Peyer's patch (tissue), 4 donors: ENCODE measurements around the gene ACTG2. TPM values are rescaled to one million over a fixed set of nuclear protein-coding genes. Genes with fewer than 3 reads are reported as not detected.
A peak's percentile ranks its signal among the peaks of the same experiment; 100 is the strongest.

ENCODE experiments used
- DNase-seq, 3 donors: peaks; one replicate each; pipeline ENCODE4 v3.0.0-alpha.2; 2017 to 2019
- H3K27ac ChIP-seq, 4 donors: fragments of 200-600 bp; sonication (generic); one replicate each; pipeline ENCODE4 v1.5.1; 2016 to 2019
- H3K27me3 ChIP-seq, 2 donors: fragments of 200-600 bp; sonication (generic); one replicate each; pipeline ENCODE4 v1.5.1; 2019
- H3K36me3 ChIP-seq, 3 donors: fragments of 200-600 bp; sonication (generic); one replicate each; pipeline ENCODE4 v1.5.1; 2016 to 2019
- H3K4me1 ChIP-seq, 4 donors: fragments of 200-600 bp; sonication (generic); one replicate each; pipeline ENCODE4 v1.5.1; 2016 to 2019
- H3K4me3 ChIP-seq, 4 donors: fragments of 200-600 bp; sonication (generic); 1 replicate in 3 of 4; 2 replicates in 1 of 4; pipeline ENCODE4 v1.5.1; 2016 to 2019; ENCODE audit warnings: mild to moderate bottlenecking in 1 of 4
- H3K9me3 ChIP-seq, 4 donors: fragments of 200-600 bp; sonication (generic); one replicate each; pipeline ENCODE4 v1.5.1; 2016 to 2019; ENCODE audit warnings: mild to moderate bottlenecking in 1 of 4
- POLR2A ChIP-seq, 2 donors: fragments of 450-650 bp; IDR thresholded peaks; one replicate each; pipeline ENCODE4 v1.5.1; 2017; ENCODE audit warnings: antibody characterized with exemption in 2 of 2, mild to moderate bottlenecking in 2 of 2, moderate library complexity in 2 of 2
- total RNA-seq, 4 donors: library from RNA; depleted of rRNA; stranded (reverse); fragments of >200 nt; gene quantifications; one replicate each; pipeline ENCODE4 v1.1.0, GENCODE V29; 2016
- TF ChIP-seq, protein P1 (sequence below), 6 experiments: fragments of 450-650 bp in 4 of 6; fragments of 200-600 bp in 2 of 6; sonication (generic) in 1 of 6; IDR thresholded peaks; one replicate each; pipeline ENCODE4 v1.5.1; 2017 to 2019; ENCODE audit warnings: antibody characterized with exemption in 6 of 6, mild to moderate bottlenecking in 3 of 6, moderate library complexity in 1 of 6

Gene ACTG2
- total RNA-seq, 4 donors from 2014 or later: 27.5 to 140 (median 40.0) TPM

DNA sequence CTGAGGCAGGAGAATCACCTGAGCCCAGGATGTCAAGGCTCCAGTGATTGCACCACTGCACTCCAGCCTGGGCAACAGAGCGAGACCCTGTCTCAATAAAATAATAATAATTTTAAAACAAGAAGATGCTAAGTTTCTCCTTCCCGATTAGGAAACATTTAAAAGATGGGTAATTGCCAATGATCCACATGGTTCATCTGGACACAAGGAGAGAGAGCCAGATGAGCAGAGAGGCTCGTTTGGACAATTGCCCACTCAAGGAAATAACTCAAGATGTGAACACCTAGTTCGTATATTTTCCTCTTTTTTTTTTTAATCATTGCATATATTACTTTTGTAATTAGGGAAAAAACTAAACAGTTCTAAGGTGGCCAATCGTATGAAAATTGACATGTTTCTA, 3.6 kb upstream of the ACTG2 start:
- Histone ChIP-seq H3K36me3 (no peaks in the 10 kb centered on the region), H3K27ac (no peak overlapping the region), H3K4me3 (no peak overlapping the region), H3K9me3 (no peaks in the 10 kb centered on the region), H3K27me3 (no peaks in the 10 kb centered on the region), H3K4me1 (no peaks in the 10 kb centered on the region)
- DNase-seq: no peak
- TF ChIP-seq, protein P1, sequence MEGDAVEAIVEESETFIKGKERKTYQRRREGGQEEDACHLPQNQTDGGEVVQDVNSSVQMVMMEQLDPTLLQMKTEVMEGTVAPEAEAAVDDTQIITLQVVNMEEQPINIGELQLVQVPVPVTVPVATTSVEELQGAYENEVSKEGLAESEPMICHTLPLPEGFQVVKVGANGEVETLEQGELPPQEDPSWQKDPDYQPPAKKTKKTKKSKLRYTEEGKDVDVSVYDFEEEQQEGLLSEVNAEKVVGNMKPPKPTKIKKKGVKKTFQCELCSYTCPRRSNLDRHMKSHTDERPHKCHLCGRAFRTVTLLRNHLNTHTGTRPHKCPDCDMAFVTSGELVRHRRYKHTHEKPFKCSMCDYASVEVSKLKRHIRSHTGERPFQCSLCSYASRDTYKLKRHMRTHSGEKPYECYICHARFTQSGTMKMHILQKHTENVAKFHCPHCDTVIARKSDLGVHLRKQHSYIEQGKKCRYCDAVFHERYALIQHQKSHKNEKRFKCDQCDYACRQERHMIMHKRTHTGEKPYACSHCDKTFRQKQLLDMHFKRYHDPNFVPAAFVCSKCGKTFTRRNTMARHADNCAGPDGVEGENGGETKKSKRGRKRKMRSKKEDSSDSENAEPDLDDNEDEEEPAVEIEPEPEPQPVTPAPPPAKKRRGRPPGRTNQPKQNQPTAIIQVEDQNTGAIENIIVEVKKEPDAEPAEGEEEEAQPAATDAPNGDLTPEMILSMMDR (IDR thresholded peaks at IDR 0.05): no peak
- no peak for TF ChIP-seq POLR2A (IDR thresholded peaks at IDR 0.05)

DNA sequence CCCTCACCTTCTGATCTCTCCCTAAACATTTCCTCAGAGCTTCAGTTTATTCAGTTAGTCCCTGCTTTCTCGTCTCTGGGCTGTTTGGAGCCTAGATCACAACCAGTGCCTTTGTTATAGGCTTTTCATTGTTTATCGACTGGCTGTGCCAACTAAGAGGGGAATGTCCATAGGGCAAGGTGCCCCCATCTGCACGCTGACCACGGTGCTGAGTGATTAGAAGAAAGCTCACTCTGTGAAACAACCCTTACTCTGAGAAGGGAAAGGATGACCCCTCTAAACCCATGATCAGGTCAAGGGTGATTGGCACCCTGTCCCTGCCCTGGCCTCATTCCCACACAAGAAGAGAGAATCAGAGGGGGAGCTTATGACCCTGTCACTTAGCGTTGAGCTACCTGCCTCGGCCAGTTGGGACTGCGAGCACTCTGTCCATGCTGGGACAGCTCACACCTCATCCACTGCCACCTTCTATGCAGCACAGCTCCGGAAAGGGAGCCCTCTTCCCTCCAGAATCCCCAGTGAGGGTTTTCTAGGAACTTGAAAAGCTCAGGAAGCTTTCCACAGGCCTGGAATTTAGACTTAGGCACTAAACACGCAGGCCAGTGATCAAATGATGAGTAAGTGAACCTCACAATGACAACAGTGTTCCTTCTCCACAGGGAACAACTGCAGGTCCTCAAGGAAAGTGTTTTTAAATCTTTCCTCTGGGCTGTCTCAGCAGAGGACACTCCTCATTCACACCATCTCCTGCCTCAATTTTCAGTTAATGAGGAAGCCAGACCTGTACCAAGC, 2.3 kb upstream of the ACTG2 start:
- H3K4me1 ChIP-seq: no peaks in the 10 kb centered on the region
- H3K9me3 ChIP-seq: no peaks in the 10 kb centered on the region
- no peak for DNase-seq
- no peaks in the 10 kb centered on the region for H3K36me3 ChIP-seq
- H3K4me3 ChIP-seq: no peak overlapping the region
- H3K27me3 ChIP-seq: no peaks in the 10 kb centered on the region
- H3K27ac ChIP-seq: peak overlapping the region in 2 of 4 donors; percentile 16 to 88
- TF ChIP-seq, protein P1 (IDR thresholded peaks at IDR 0.05): no peak
- TF ChIP-seq POLR2A (IDR thresholded peaks at IDR 0.05): no peak

- Histone ChIP-seq H3K36me3 (no peaks in the 10 kb centered on the region), H3K4me3 (no peak overlapping the region), H3K9me3 (no peaks in the 10 kb centered on the region), H3K27me3 (no peaks in the 10 kb centered on the region), H3K4me1 (peaks cover 0 to under 1% (median 0%) of the 10 kb centered on the region in 4 donors), H3K27ac (peak overlapping the region in 2 of 4 donors; percentile 35 to 88)
- TF ChIP-seq POLR2A (IDR thresholded peaks at IDR 0.05): no peak
- TF ChIP-seq, protein P1 (IDR thresholded peaks at IDR 0.05): no peak
- no peak for DNase-seq
Observed at GRCh38 chr2:73891276-73891901, 1.4 kb upstream of the ACTG2 start.

DNA sequence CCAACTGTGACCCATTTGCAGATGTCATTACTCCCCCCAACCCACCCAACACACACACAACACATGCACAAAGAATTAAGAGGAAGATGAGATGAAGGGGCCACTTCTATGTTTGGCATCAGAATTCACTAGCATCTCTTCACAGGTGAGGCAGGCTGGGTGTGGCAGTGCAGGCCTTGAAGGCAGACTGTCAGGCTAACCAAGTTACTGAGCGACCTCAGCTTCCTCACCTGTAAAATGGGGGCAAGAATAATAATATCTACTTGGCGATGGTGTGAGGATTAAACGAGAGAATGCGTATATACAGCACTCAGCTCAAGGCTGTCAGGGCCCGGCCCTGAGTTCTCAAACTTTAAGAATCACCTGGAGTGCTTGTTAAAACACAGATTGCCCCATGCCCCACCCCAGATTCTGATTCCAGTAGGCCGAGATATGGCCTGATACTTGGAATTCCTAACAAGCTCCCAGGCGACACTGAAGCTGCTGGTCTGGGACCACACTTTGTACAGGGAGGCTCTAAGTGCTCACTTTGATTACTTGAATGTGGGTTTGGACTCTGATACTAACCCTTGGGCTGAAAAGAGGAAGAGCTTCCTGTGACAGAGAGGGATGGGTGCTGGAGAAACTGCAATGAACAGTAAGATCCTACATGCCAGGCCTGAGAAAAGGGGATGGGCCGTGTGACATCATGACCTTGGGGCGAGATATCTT, 1.1 kb downstream of the ACTG2 start:
- no peak for DNase-seq
- no peaks in the 10 kb centered on the region for H3K36me3 ChIP-seq
- peaks cover 0 to 10% (median 0%) of the 10 kb centered on the region in 4 donors for H3K4me1 ChIP-seq
- no peaks in the 10 kb centered on the region for H3K9me3 ChIP-seq
- no peaks in the 10 kb centered on the region for H3K27me3 ChIP-seq
- peak overlapping the region in 3 of 4 donors; percentile 13 to 88 (median 78) for H3K27ac ChIP-seq
- no peak for TF ChIP-seq POLR2A (IDR thresholded peaks at IDR 0.05)
- TF ChIP-seq, protein P1 (IDR thresholded peaks at IDR 0.05): no peak
- H3K4me3 ChIP-seq: peak overlapping the region in 1 of 4 donors; percentile 46

DNA sequence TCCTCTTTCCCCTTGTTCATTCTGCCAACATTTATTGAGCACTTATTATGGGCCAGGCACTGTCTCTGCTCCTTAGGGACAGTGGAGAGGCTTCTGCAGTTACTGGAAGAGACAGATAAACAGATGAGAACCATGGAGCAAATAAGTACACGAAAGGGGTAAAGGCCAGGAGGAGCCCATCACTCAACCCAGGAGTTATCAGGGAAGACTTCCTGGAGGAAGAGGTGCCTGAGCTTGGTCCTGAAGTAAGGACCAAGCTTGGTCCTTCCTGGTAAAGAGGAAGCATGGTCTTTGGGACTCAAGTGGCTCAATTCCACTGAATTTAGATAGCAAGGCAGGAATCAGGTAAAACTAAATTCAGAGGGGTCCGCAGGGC, 1.7 kb downstream of the ACTG2 start:
- no peak for DNase-seq
- no peaks in the 10 kb centered on the region for H3K9me3 ChIP-seq
- no peak for TF ChIP-seq POLR2A (IDR thresholded peaks at IDR 0.05)
- TF ChIP-seq, protein P1 (IDR thresholded peaks at IDR 0.05): no peak
- no peaks in the 10 kb centered on the region for H3K36me3 ChIP-seq
- H3K27me3 ChIP-seq: no peaks in the 10 kb centered on the region
- peak overlapping the region in 1 of 4 donors; percentile 46 for H3K4me3 ChIP-seq
- peak overlapping the region in 2 of 4 donors; percentile 78 to 88 for H3K27ac ChIP-seq
- peaks cover 0 to 10% (median 0%) of the 10 kb centered on the region in 4 donors for H3K4me1 ChIP-seq
